H1 (cell line): ENCODE results near the gene C2CD4C. TPM values are rescaled to one million over a fixed set of nuclear protein-coding genes. Genes with fewer than 3 reads are reported as not detected.

ENCODE experiments used
- CTCF ChIA-PET: fragments of 300-600 bp; sonication (Branson Sonifier 250); formaldehyde crosslinking; loops from one replicate; lab custom pipeline; 2021; ENCODE audit not compliant: partially characterized antibody; lab: Charles Lee
- POLR2A ChIA-PET: fragments of 300-600 bp; sonication (Branson Sonifier 250); formaldehyde crosslinking; loops from one replicate; lab custom pipeline; 2021; ENCODE audit warnings: inconsistent platforms; ENCODE audit not compliant: partially characterized antibody; lab: Charles Lee
- DNase-seq, 2 experiments: peaks; one replicate each; pipeline versions ENCODE4 v3.0.0 to v3.0.0-alpha.2; 2010 to 2022; ENCODE audit warnings: low spot score in 2 of 2, low read depth in 1 of 2, mixed read lengths in 1 of 2
- FAIRE-seq: peaks from 2 replicates; lab custom pipeline; 2011; peaks lifted over from hg19 to GRCh38; lab: Jason Lieb, UNC
- H2AFZ ChIP-seq: 2 replicates; pipeline ENCODE4 v1.8.1; 2012; ENCODE audit warnings: low read length, inconsistent platforms
- H2AK5ac ChIP-seq: 2 replicates; pipeline ENCODE4 v1.6.1; 2013; ENCODE audit warnings: low read depth, low read length
- H2BK120ac ChIP-seq: replicated peaks from 2 replicates; pipeline ENCODE3; 2013; ENCODE audit warnings: low read depth, low read length, inconsistent platforms
- H2BK12ac ChIP-seq: 2 replicates; pipeline ENCODE4 v1.6.1; 2013; ENCODE audit warnings: low read depth, low read length
- H2BK15ac ChIP-seq: 2 replicates; pipeline ENCODE4 v1.6.1; 2013; ENCODE audit warnings: low read length
- H2BK20ac ChIP-seq: 2 replicates; pipeline ENCODE4 v1.6.1; 2013; ENCODE audit warnings: low read length
- H2BK5ac ChIP-seq: 2 replicates; pipeline ENCODE4 v1.6.1; 2013; ENCODE audit warnings: low read depth, low read length
- H3K14ac ChIP-seq: 2 replicates; pipeline ENCODE4 v1.6.1; 2013; ENCODE audit warnings: inconsistent platforms; ENCODE audit not compliant: insufficient read length
- H3K18ac ChIP-seq: 2 replicates; pipeline ENCODE4 v1.6.1; 2013; ENCODE audit warnings: low read length; ENCODE audit errors: extremely low read depth
- H3K23ac ChIP-seq: 2 replicates; pipeline ENCODE4 v1.6.1; 2013; ENCODE audit warnings: inconsistent platforms; ENCODE audit not compliant: insufficient read length
- H3K23me2 ChIP-seq: 2 replicates; pipeline ENCODE4 v1.6.1; 2013; ENCODE audit warnings: low read depth, low read length
- H3K27ac ChIP-seq: 2 replicates; pipeline ENCODE4 v1.6.1; 2011; ENCODE audit warnings: low read depth, low read length, inconsistent platforms
- H3K27me3 ChIP-seq, 4 experiments: replicated peaks in 1 of 4; 1 replicate in 1 of 4; 2 replicates in 3 of 4; pipeline versions ENCODE4 v1.6.1 to v1.8.1; 2011 to 2013; ENCODE audit warnings: low read length in 3 of 4, mild to moderate bottlenecking in 3 of 4, inconsistent platforms in 2 of 4, mixed read lengths in 2 of 4, moderate library complexity in 1 of 4; ENCODE audit not compliant: control insufficient read depth in 3 of 4, insufficient read depth in 3 of 4; ENCODE audit errors: extremely low read depth in 1 of 4
- H3K36me3 ChIP-seq, 4 experiments: 2 replicates each; pipeline versions ENCODE4 v1.6.1 to v1.8.1; 2011 to 2013; ENCODE audit warnings: mild to moderate bottlenecking in 4 of 4, low read length in 3 of 4, moderate library complexity in 2 of 4, control low read depth in 1 of 4, inconsistent platforms in 1 of 4; ENCODE audit not compliant: insufficient read depth in 4 of 4, control insufficient read depth in 2 of 4
- H3K4ac ChIP-seq: replicated peaks from 2 replicates; pipeline ENCODE3; 2013; ENCODE audit warnings: low read length, low read depth, mixed read lengths, inconsistent platforms; ENCODE audit not compliant: insufficient read length
- H3K4me1 ChIP-seq, 4 experiments: replicated peaks in 1 of 4; 1 replicate in 1 of 4; 2 replicates in 3 of 4; pipeline versions ENCODE4 v1.6.1 to v1.8.1; 2011 to 2013; ENCODE audit warnings: low read length in 3 of 4, inconsistent platforms in 2 of 4, mixed read lengths in 1 of 4; ENCODE audit not compliant: insufficient read depth in 4 of 4, control insufficient read depth in 3 of 4
- H3K4me2 ChIP-seq, 2 experiments: 2 replicates each; pipeline versions ENCODE4 v1.6.1 to v1.8.1; 2011 to 2013; ENCODE audit warnings: low read depth in 2 of 2, low read length in 2 of 2, control low read depth in 1 of 2, inconsistent platforms in 1 of 2, mild to moderate bottlenecking in 1 of 2; ENCODE audit not compliant: insufficient read depth in 1 of 2
- H3K4me3 ChIP-seq, 4 experiments: fragments of 200-600, 300-600 bp in 1 of 4; sonication (generic), shearing (Covaris generic), sonication (Bioruptor Twin) in 1 of 4; 2 replicates each; pipeline versions ENCODE4 v1.5.1 to v1.8.1; 2011 to 2016; ENCODE audit warnings: low read length in 4 of 4, low read depth in 3 of 4, control low read depth in 2 of 4, inconsistent platforms in 2 of 4, mild to moderate bottlenecking in 2 of 4, mixed read lengths in 1 of 4, moderate library complexity in 1 of 4; ENCODE audit not compliant: insufficient read depth in 2 of 4; ENCODE audit errors: extremely low read depth in 1 of 4
- H3K56ac ChIP-seq: replicated peaks from 2 replicates; pipeline ENCODE3; 2013; ENCODE audit warnings: low read depth, mild to moderate bottlenecking, mixed read lengths, low read length, inconsistent platforms; ENCODE audit not compliant: insufficient read length
- H3K79me1 ChIP-seq: 2 replicates; pipeline ENCODE4 v1.6.1; 2013; ENCODE audit warnings: low read depth, low read length, control low read depth
- H3K79me2 ChIP-seq, 2 experiments: 2 replicates each; pipeline versions ENCODE4 v1.6.1 to v1.8.1; 2012 to 2013; ENCODE audit warnings: low read length in 2 of 2, mild to moderate bottlenecking in 2 of 2, inconsistent platforms in 1 of 2; ENCODE audit not compliant: insufficient read depth in 2 of 2, control insufficient read depth in 1 of 2
- H3K9ac ChIP-seq, 4 experiments: replicated peaks in 1 of 4; 1 replicate in 1 of 4; 2 replicates in 3 of 4; pipeline versions ENCODE4 v1.6.1 to v1.8.1; 2011 to 2013; ENCODE audit warnings: low read depth in 3 of 4, low read length in 3 of 4, control low read depth in 2 of 4, mild to moderate bottlenecking in 2 of 4, moderate library complexity in 2 of 4, inconsistent platforms in 1 of 4; ENCODE audit errors: extremely low read depth in 1 of 4
- H3K9me3 ChIP-seq, 2 experiments: 2 replicates each; pipeline versions ENCODE4 v1.6.1 to v1.8.1; 2012 to 2013; ENCODE audit warnings: mild to moderate bottlenecking in 2 of 2, moderate library complexity in 2 of 2, control low read depth in 1 of 2, inconsistent platforms in 1 of 2, low read depth in 1 of 2, low read length in 1 of 2, mixed read lengths in 1 of 2; ENCODE audit not compliant: insufficient read depth in 2 of 2
- H4K20me1 ChIP-seq, 2 experiments: replicated peaks in 1 of 2; 2 replicates each; pipeline versions ENCODE3 to v1.8.1; 2011 to 2013; ENCODE audit warnings: inconsistent platforms in 2 of 2, low read length in 2 of 2, mild to moderate bottlenecking in 1 of 2; ENCODE audit not compliant: insufficient read depth in 2 of 2, control insufficient read depth in 1 of 2
- H4K5ac ChIP-seq: 2 replicates; pipeline ENCODE4 v1.6.1; 2013; ENCODE audit warnings: low read length, low read depth, mixed read lengths, inconsistent platforms; ENCODE audit not compliant: insufficient read length
- H4K8ac ChIP-seq: 2 replicates; pipeline ENCODE4 v1.8.0; 2013; ENCODE audit warnings: mild to moderate bottlenecking, moderate library complexity, low read length, inconsistent platforms; ENCODE audit not compliant: insufficient read depth; ENCODE audit errors: extremely low read depth
- H4K91ac ChIP-seq: replicated peaks from 2 replicates; pipeline ENCODE3; 2013; ENCODE audit warnings: low read length, mixed read lengths, inconsistent platforms; ENCODE audit not compliant: insufficient read length
- CBX8 ChIP-seq: fragments of 300-800, 300-1000 bp; sonication (generic); IDR thresholded peaks from 2 replicates; pipeline ENCODE4 v1.7.1; 2016; ENCODE audit warnings: low read depth, low read length, borderline replicate concordance
- GTF2F1 ChIP-seq: IDR thresholded peaks from 2 replicates; pipeline ENCODE4 v1.6.1; 2012; ENCODE audit warnings: low read depth, low read length, improper control_type of control experiment, borderline replicate concordance
- HDAC6 ChIP-seq: IDR thresholded peaks from one replicate; pipeline ENCODE4 v1.7.1; 2012; ENCODE audit warnings: low read depth, mild to moderate bottlenecking, inconsistent platforms, low read length, moderate library complexity
- KDM1A ChIP-seq: fragments of 200-600, 300-600 bp; sonication (generic); IDR thresholded peaks from 2 replicates; pipeline ENCODE4 v1.7.1; 2016; ENCODE audit warnings: mild to moderate bottlenecking, low read length, borderline replicate concordance
- KDM4A ChIP-seq: IDR thresholded peaks from one replicate; pipeline ENCODE4 v1.7.1; 2012; ENCODE audit warnings: low read depth, mild to moderate bottlenecking, moderate library complexity, low read length, inconsistent platforms; ENCODE audit not compliant: severe bottlenecking
- NRF1 ChIP-seq: IDR thresholded peaks from 2 replicates; pipeline ENCODE4 v1.6.1; 2011; ENCODE audit warnings: mild to moderate bottlenecking, low read depth, low read length, improper control_type of control experiment
- PHF8 ChIP-seq: fragments of 200-600 bp; sonication (generic); conservative IDR thresholded peaks from 2 replicates; pipeline ENCODE4 v1.7.1; 2012; ENCODE audit warnings: low read depth, mild to moderate bottlenecking, inconsistent platforms, low read length, moderate library complexity
- POLR2A ChIP-seq, 2 experiments: IDR thresholded peaks; 1 replicate in 1 of 2; 2 replicates in 1 of 2; pipeline ENCODE4 v1.6.1; 2011; ENCODE audit warnings: low read depth in 2 of 2, low read length in 2 of 2, mild to moderate bottlenecking in 2 of 2; ENCODE audit errors: control extremely low read depth in 1 of 2
- RAD21 ChIP-seq, 2 experiments: IDR thresholded peaks in 1 of 2; conservative IDR thresholded peaks in 1 of 2; 2 replicates each; pipeline ENCODE4 v1.6.1; 2011; ENCODE audit warnings: low read depth in 2 of 2, low read length in 2 of 2, improper control_type of control experiment in 1 of 2, inconsistent platforms in 1 of 2, mild to moderate bottlenecking in 1 of 2, moderate library complexity in 1 of 2
- RBBP5 ChIP-seq: IDR thresholded peaks from 2 replicates; pipeline ENCODE4 v1.7.1; 2012; ENCODE audit warnings: low read depth, mild to moderate bottlenecking, inconsistent platforms, low read length, moderate library complexity, borderline replicate concordance
- RFX5 ChIP-seq: IDR thresholded peaks from 2 replicates; pipeline ENCODE4 v1.6.1; 2011; ENCODE audit warnings: low read depth, low read length, improper control_type of control experiment, borderline replicate concordance
- SP1 ChIP-seq: IDR thresholded peaks from 2 replicates; pipeline ENCODE4 v1.6.1; 2011; ENCODE audit warnings: low read depth, low read length
- ZNF274 ChIP-seq: IDR thresholded peaks from 2 replicates; pipeline ENCODE4 v1.7.0; 2012; ENCODE audit warnings: low read length, borderline replicate concordance; ENCODE audit errors: extremely low read depth
- WGBS, 2 experiments: shearing (Covaris generic) in 1 of 2; methylation state at CpG; one replicate each; pipeline versions ENCODE4 v1.1.6 to v1.1.7; 2013 to 2015; ENCODE audit warnings: low lambda C conversion rate in 2 of 2, mixed read lengths in 2 of 2, inconsistent platforms in 1 of 2, low coverage in 1 of 2, missing lambda C conversion rate in 1 of 2; ENCODE audit not compliant: insufficient replicate concordance in 2 of 2, insufficient coverage in 1 of 2, insufficient read length in 1 of 2; ENCODE audit errors: extremely low coverage in 1 of 2, missing lambda C conversion rate in 1 of 2; 5-methylcytosine and 5-hydroxymethylcytosine counted together
- polyA plus RNA-seq, 7 experiments: library from polyadenylated mRNA; depleted of rRNA in 3 of 7; stranded (reverse) in 5 of 7; unstranded in 2 of 7; fragments of >200 nt in 5 of 7; fragments of 200-250 nt in 2 of 7; gene quantifications; 1 replicate in 5 of 7; 2 replicates in 1 of 7; 4 replicates in 1 of 7; pipeline versions ENCODE4 v1.2.1 to v1.2.3, GENCODE V29; 2011 to 2013; ENCODE audit warnings: missing spikeins in 2 of 7, mixed read lengths in 2 of 7
- total RNA-seq: library from RNA; stranded (reverse); fragmentation: NEBNext Ultra II Directional; extraction: Animal tissue kit (Norgen Biotek cat#: 25700); gene quantifications from 2 replicates; pipeline ENCODE4 v1.2.1, GENCODE V29; 2021

C2CD4C gene
- total and polyA plus RNA-seq, 2 of the 8 experiments (the other 6 are each of a cell fraction or from before 2014, with no cell fraction given) = 3.8 to 6.3 TPM

DNA sequence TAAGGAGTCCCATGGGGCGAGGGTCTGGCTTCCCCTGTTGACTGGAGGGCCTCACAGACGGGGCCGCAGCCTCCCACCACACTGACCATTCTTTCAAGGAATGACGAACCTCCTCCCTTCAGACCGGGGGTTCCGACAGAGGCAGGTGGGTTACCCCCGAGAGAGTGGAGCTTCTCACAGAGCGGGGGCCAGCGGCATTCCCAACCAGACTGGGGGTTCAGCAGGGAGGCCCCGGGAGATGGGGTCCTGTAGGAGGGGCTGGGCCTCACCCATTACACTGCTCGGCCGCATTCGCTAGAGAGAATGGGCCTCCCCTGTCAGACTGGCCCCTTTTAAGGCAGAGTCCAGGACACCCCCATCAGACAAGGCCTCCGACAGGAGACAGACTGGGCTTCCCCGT is 15.6 kb upstream of the C2CD4C start:
- POLR2A ChIA-PET = no interaction called here
- no peak overlapping the region for H3K4me2 ChIP-seq
- H2AFZ ChIP-seq = no peak overlapping the region
- no peaks in the 10 kb centered on the region for H3K79me2 ChIP-seq
- H4K8ac ChIP-seq = no peak overlapping the region; the same call in 1 of the 2 replicates
- no peak overlapping the region for H2AK5ac ChIP-seq
- peaks cover 6% of the 10 kb centered on the region in 2 experiments; a peak in 2 of 4 replicates for H3K9me3 ChIP-seq
- H2BK15ac ChIP-seq = no peak overlapping the region
- H3K14ac ChIP-seq = no peak overlapping the region
- H4K91ac ChIP-seq = no peak overlapping the region
- H3K4me1 ChIP-seq = no peaks in the 10 kb centered on the region; a peak in 3 of 7 replicates
- no peak overlapping the region for H3K27ac ChIP-seq
- peaks cover 0 to 2% of the 10 kb centered on the region in 2 experiments for H4K20me1 ChIP-seq
- no peak overlapping the region for H3K4ac ChIP-seq
- CTCF ChIA-PET = interaction anchor here (1.2 to 1.3 kb wide), 2 partner anchors 12 to 41 kb away, joined by 3 to 5 read pairs; no protein-coding TSS in a partner anchor
- no peak overlapping the region for H2BK5ac ChIP-seq
- no peak overlapping the region for H2BK120ac ChIP-seq
- H3K4me3 ChIP-seq = no peak overlapping the region
- 91% methylated on average over 15 of the region's 15 CpGs; no CpG with 5 or more reads in 1 of the 2 experiments for WGBS, 2 experiments
- H3K23ac ChIP-seq = no peak overlapping the region
- no peak overlapping the region for H4K5ac ChIP-seq
- H3K9ac ChIP-seq = no peak overlapping the region
- no peak overlapping the region for H2BK12ac ChIP-seq
- H3K36me3 ChIP-seq = peaks cover 0 to 5% (median 0%) of the 10 kb centered on the region in 4 experiments; a peak in 1 of 8 replicates
- H3K79me1 ChIP-seq = no peaks in the 10 kb centered on the region
- no peak overlapping the region for H3K18ac ChIP-seq
- FAIRE-seq (no peak), DNase-seq (no peak)
- H3K23me2 ChIP-seq = no peaks in the 10 kb centered on the region
- no peak overlapping the region for H2BK20ac ChIP-seq
- H3K27me3 ChIP-seq = peaks cover 0 to 15% (median 5%) of the 10 kb centered on the region in 4 experiments; a peak in 5 of 7 replicates
- no peak overlapping the region for H3K56ac ChIP-seq
- no peak for TF ChIP-seq RAD21 (IDR thresholded peaks at IDR 0.05 in 1 of 2, conservative IDR thresholded peaks at IDR 0.05 in 1 of 2; ENCODE audit: low read depth in 2 of 2, low read length in 2 of 2)
- no peak for TF ChIP-seq SP1
- TF ChIP-seq RFX5 = no peak
- no peak for TF ChIP-seq HDAC6
- no peak for TF ChIP-seq KDM4A
- TF ChIP-seq PHF8 = no peak
- no peak for TF ChIP-seq POLR2A (IDR thresholded peaks at IDR 0.05; ENCODE audit: control extremely low read depth in 1 of 2, low read depth in 2 of 2, low read length in 2 of 2)
- no peak for TF ChIP-seq KDM1A
- no peak for TF ChIP-seq RBBP5
- TF ChIP-seq NRF1 = no peak
- no peak for TF ChIP-seq GTF2F1
- TF ChIP-seq ZNF274 = no peak
- no peak for TF ChIP-seq CBX8
